ENCODE measurements around the gene PDE10A. TPM values are rescaled to one million over a fixed set of nuclear protein-coding genes. Genes with fewer than 3 reads are reported as not detected.

The PDE10A gene
- total and polyA plus RNA-seq, 2 of the 4 experiments (the other 2 are of a cell fraction): 3.4 to 12.4 TPM

- WGBS, 2 experiments (ENCODE audit: extremely low coverage in 2 of 2, insufficient read length in 1 of 2): 100% methylated on average over 1 of the region's 3 CpGs; no CpG with 5 or more reads in 1 of the 2 experiments
- no peak overlapping the region for H2BK120ac ChIP-seq (ENCODE audit: low read depth, low read length)
- no peak overlapping the region for H4K5ac ChIP-seq (ENCODE audit: low read depth, low read length)
- H3K4me1 ChIP-seq (ENCODE audit: control insufficient read depth, insufficient read depth, low read length): no peaks in the 10 kb centered on the region
- H3K9me1 ChIP-seq (ENCODE audit: insufficient read depth, low read length): no peaks in the 10 kb centered on the region
- no peak overlapping the region for H4K91ac ChIP-seq (ENCODE audit: insufficient read depth, low read depth, low read length)
- no peak overlapping the region for H3K4ac ChIP-seq (ENCODE audit: low read depth, low read length)
- H2AK5ac ChIP-seq (ENCODE audit: low read depth, low read length): no peak overlapping the region
- no peak overlapping the region for H3K56ac ChIP-seq (ENCODE audit: extremely low read depth, insufficient read depth, low read length)
- no peaks in the 10 kb centered on the region for H3K79me1 ChIP-seq (ENCODE audit: low read depth in 1 of 2, low read length in 2 of 2)
- no peak overlapping the region for H3K4me2 ChIP-seq (ENCODE audit: low read depth, low read length)
- no peaks in the 10 kb centered on the region for H3K27me3 ChIP-seq (ENCODE audit: control insufficient read depth, insufficient read depth, low read length)
- no peak for ATAC-seq (ENCODE audit: low read depth)
- H3K23ac ChIP-seq (ENCODE audit: low read depth, low read length): no peak overlapping the region
- no peak overlapping the region for H2BK15ac ChIP-seq (ENCODE audit: low read depth, low read length)
- H2BK5ac ChIP-seq (ENCODE audit: low read depth, low read length, poor library complexity, severe bottlenecking): no peak overlapping the region
- no peak overlapping the region for H3K27ac ChIP-seq (ENCODE audit: insufficient read depth, low read length)
- POLR2A ChIA-PET (ENCODE audit: unreplicated experiment): no interaction called here
- H3K4me3 ChIP-seq (ENCODE audit: insufficient read depth, low read depth, low read length): no peak overlapping the region
- H2BK20ac ChIP-seq (ENCODE audit: low read depth, low read length): no peak overlapping the region
- H3K36me3 ChIP-seq (ENCODE audit: control insufficient read depth, insufficient read depth, low read length): no peaks in the 10 kb centered on the region
- no peak overlapping the region for H3K18ac ChIP-seq (ENCODE audit: low read depth, low read length)
- CTCF ChIA-PET: interaction anchor here (0.6 kb wide), 1 partner anchor 1460 kb away, joined by 8 read pairs; no protein-coding TSS in a partner anchor
- no peak overlapping the region for H2AFZ ChIP-seq (replicated peaks; ENCODE audit: low read length, poor library complexity)
- dilution Hi-C loops (cut with HindIII; ENCODE audit: low sequenced_read_pairs, unreplicated experiment) (no loop called here), in situ Hi-C loops (cut with MboI; ENCODE audit: low sequenced_read_pairs) (no loop called here), intact Hi-C loops (cut with micrococcal nuclease) (no loop called here)
- no peak overlapping the region for H4K8ac ChIP-seq (ENCODE audit: low read depth in 2 of 2, low read length in 2 of 2)
- no peak for DNase-seq
- no TSS peak for BruUV-seq (replicated peaks)
- no peaks in the 10 kb centered on the region for H4K20me1 ChIP-seq (ENCODE audit: insufficient read depth, low read length)
- no peak overlapping the region for H3K9ac ChIP-seq (ENCODE audit: low read depth, low read length)
- no peak overlapping the region for H2AK9ac ChIP-seq (replicated peaks; ENCODE audit: low read depth, low read length, poor library complexity)
- TF ChIP-seq BHLHE40 (IDR thresholded peaks at IDR 0.05; ENCODE audit: low read depth, low read length): no peak
- TF ChIP-seq, protein P1, sequence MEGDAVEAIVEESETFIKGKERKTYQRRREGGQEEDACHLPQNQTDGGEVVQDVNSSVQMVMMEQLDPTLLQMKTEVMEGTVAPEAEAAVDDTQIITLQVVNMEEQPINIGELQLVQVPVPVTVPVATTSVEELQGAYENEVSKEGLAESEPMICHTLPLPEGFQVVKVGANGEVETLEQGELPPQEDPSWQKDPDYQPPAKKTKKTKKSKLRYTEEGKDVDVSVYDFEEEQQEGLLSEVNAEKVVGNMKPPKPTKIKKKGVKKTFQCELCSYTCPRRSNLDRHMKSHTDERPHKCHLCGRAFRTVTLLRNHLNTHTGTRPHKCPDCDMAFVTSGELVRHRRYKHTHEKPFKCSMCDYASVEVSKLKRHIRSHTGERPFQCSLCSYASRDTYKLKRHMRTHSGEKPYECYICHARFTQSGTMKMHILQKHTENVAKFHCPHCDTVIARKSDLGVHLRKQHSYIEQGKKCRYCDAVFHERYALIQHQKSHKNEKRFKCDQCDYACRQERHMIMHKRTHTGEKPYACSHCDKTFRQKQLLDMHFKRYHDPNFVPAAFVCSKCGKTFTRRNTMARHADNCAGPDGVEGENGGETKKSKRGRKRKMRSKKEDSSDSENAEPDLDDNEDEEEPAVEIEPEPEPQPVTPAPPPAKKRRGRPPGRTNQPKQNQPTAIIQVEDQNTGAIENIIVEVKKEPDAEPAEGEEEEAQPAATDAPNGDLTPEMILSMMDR (conservative IDR thresholded peaks at IDR 0.05; ENCODE audit: low read depth, low read length): no peak
- no peak for TF ChIP-seq POLR2A (IDR thresholded peaks at IDR 0.05; ENCODE audit: low read depth, low read length)
- no peak for TF ChIP-seq NFE2L2 (IDR thresholded peaks at IDR 0.05; ENCODE audit: low read depth, low read length)
- TF ChIP-seq MAFK (IDR thresholded peaks at IDR 0.05; ENCODE audit: low read depth, low read length): no peak
- TF ChIP-seq RAD21 (IDR thresholded peaks at IDR 0.05; ENCODE audit: low read length): no peak
- TF ChIP-seq RCOR1 (IDR thresholded peaks at IDR 0.05; ENCODE audit: insufficient replicate concordance, low read length): no peak
- TF ChIP-seq CHD1 (IDR thresholded peaks at IDR 0.05; ENCODE audit: low read depth, low read length): no peak
- TF ChIP-seq SMC3 (IDR thresholded peaks at IDR 0.05; ENCODE audit: low read depth, low read length): no peak
- no peak for TF ChIP-seq USF2 (IDR thresholded peaks at IDR 0.05; ENCODE audit: low read depth, low read length)
- no peak for TF ChIP-seq ELK1 (IDR thresholded peaks at IDR 0.05; ENCODE audit: borderline replicate concordance, low read depth, low read length)
- TF ChIP-seq CEBPB (IDR thresholded peaks at IDR 0.05; ENCODE audit: low read depth, low read length): no peak
- TF ChIP-seq RFX5 (IDR thresholded peaks at IDR 0.05; ENCODE audit: low read depth, low read length): no peak
- TF ChIP-seq MAZ (IDR thresholded peaks at IDR 0.05; ENCODE audit: borderline replicate concordance, low read depth, low read length): no peak
- no peak for TF ChIP-seq MXI1 (IDR thresholded peaks at IDR 0.05; ENCODE audit: borderline replicate concordance, low read depth, low read length)
- no peak for TF ChIP-seq FOS (IDR thresholded peaks at IDR 0.05; ENCODE audit: low read depth, low read length)
- H3K9me3 ChIP-seq (ENCODE audit: control insufficient read depth, insufficient read depth, low read length): peaks cover 7% of the 10 kb centered on the region
- H3K14ac ChIP-seq (replicated peaks; ENCODE audit: low read depth, low read length): no peak overlapping the region
These were observed 341.9 kb downstream of the PDE10A start for GRCh38 chr6:165321150-165321549.
